Right ventricle myocardium superior (tissue), 1 donor: ENCODE measurements around the gene GTF3C2. TPM values are rescaled to one million over a fixed set of nuclear protein-coding genes. Genes with fewer than 3 reads are reported as not detected.

Experiments
- ATAC-seq: fragments of 200-7000 bp; cut with Tn5 transposase; one replicate; pipeline ENCODE4 v1.9.1; 2020; ENCODE audit warnings: mild to moderate bottlenecking; ENCODE audit not compliant: poor library complexity
- DNase-seq: peaks from one replicate; pipeline ENCODE4 v3.0.0-alpha.2; 2020
- intact Hi-C: fragments of 100-400 bp; cut with DNase I; formaldehyde crosslinking; loops from one replicate; pipeline ENCODE4 v1.11.2; 2022
- long read RNA-seq: library from polyadenylated mRNA; unstranded; transcript quantifications from one replicate; pipeline ENCODE4 v2.0.0, GENCODE V29; 2021
- total RNA-seq: library from RNA; stranded (reverse); fragmentation: NEBNext Ultra II Directional; extraction: Animal tissue kit (Norgen Biotek cat#: 25700); gene quantifications from one replicate; pipeline ENCODE4 v1.2.1, GENCODE V29; 2021
- donor health status: DM: no; HTN: yes; CAD: no; lungs with severe emphysema.

GTF3C2 gene, protein sequence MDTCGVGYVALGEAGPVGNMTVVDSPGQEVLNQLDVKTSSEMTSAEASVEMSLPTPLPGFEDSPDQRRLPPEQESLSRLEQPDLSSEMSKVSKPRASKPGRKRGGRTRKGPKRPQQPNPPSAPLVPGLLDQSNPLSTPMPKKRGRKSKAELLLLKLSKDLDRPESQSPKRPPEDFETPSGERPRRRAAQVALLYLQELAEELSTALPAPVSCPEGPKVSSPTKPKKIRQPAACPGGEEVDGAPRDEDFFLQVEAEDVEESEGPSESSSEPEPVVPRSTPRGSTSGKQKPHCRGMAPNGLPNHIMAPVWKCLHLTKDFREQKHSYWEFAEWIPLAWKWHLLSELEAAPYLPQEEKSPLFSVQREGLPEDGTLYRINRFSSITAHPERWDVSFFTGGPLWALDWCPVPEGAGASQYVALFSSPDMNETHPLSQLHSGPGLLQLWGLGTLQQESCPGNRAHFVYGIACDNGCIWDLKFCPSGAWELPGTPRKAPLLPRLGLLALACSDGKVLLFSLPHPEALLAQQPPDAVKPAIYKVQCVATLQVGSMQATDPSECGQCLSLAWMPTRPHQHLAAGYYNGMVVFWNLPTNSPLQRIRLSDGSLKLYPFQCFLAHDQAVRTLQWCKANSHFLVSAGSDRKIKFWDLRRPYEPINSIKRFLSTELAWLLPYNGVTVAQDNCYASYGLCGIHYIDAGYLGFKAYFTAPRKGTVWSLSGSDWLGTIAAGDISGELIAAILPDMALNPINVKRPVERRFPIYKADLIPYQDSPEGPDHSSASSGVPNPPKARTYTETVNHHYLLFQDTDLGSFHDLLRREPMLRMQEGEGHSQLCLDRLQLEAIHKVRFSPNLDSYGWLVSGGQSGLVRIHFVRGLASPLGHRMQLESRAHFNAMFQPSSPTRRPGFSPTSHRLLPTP
- 14.6 TPM for total RNA-seq
- long read RNA-seq, transcript GTF3C2-201 (19 exons, 3,882 nt), result major isoform, 15 of 33 reads
- long read RNA-seq, partial matches to known transcripts, result 9 of 33 reads
- long read RNA-seq, other reads (novel, unspliced or antisense), result 9 of 33 reads

DNA sequence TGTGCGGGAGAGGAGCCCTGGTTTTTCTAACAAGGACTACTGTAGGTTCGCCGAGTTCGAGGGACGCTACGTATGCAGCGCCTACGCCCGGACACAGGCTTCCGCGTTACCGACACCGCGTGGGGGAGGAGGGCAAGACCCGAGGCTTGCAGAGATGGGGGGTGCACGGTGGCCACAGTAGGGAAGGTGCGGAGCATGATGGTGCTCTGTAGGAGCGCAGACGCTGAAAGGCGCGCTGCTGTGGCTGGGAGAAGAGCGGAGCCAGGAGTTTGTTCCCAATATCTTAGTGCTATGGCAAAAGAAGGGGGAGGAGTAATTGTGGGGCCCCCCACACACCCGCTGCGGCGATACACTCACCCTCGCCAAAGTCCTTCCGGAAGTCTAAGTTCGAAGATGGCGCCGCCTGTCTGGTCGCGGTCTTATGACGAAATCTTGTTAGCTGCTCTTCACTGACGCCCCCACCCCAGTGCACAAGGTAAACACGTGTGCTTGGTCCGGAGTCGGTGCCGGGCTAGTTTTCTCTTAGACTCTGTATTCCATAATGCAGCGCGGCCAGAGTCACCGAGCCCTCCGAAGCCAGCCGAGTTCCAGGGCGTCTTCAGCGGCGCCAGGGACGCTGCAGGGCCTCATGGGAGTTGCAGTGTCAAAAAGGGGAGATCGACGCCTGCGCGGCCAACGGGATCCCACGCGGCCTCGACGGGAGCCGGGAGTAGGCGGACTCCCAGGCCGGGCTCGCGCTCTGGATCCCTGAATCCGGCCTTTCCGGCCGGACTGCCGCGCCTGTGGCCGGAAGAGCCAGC lies at the start of gene GTF3C2:
GTF3C2 (minus strand) TSS at position 383 of the 800 bp plus-strand sequence. CDS start 13,210 bp downstream, outside the sequence.
- DNase-seq (peak; percentile 96), ATAC-seq (peak; percentile 99)
- intact Hi-C loops, result no loop called here

DNA sequence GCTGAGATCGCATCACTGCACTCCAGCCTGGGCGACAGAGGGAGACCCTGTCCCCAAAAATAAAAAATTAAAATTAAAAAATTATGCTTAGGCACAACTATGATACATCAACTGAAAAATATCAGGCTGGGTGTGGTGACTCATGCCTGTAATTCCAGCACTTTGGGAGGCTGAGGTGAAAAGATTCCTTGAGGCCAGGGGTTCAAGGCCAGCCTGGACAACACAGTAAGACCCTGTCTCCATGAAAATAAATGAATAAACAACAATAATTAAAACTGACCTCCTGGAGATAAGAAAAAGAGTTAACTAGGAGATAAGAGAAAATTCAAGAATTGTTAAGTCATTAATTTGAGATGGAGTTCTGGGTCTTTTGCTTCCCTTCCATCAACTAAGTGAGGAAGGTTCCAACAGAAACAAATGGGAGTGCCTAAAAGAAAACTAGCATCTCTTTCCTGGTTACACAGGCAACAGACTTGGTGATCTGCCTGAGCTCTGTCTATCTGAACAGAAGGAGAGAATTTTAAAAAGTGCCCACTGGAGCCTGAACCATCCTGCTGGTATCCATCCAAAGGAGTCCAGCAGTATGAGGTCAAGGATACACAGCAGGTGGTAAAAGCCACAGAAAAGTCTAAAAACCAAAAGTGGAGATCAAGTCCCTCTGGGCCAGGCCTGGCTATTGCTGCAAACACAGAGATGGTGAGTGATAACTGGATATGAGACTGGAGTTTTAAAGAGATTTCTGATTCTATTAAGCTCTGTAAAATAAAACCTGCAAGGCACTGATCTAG lies 44.0 kb upstream of the GTF3C2 start:
- intact Hi-C loops, result no loop called here
- ATAC-seq (no peak), DNase-seq (no peak)

DNA sequence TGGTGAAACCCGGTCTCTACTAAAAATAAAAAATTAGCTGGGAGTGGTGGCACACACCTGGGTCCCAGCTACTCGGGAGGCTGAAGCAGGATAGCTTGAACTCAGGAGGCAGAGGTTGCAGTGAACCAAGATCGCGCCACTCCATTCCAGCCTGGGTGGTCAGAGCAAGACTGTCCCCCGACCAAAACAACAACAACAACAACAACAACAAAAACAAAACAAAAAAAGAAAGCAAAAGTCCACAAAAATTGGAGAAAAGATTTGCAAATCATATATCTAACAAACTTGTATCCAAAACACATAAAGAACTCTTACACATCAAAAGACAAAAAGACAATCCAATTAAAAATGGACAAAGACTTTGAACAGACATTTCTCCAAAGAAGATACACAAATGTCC lies 42.4 kb upstream of the GTF3C2 start:
- ATAC-seq (no peak), DNase-seq (no peak)
- intact Hi-C loops, result no loop called here

DNA sequence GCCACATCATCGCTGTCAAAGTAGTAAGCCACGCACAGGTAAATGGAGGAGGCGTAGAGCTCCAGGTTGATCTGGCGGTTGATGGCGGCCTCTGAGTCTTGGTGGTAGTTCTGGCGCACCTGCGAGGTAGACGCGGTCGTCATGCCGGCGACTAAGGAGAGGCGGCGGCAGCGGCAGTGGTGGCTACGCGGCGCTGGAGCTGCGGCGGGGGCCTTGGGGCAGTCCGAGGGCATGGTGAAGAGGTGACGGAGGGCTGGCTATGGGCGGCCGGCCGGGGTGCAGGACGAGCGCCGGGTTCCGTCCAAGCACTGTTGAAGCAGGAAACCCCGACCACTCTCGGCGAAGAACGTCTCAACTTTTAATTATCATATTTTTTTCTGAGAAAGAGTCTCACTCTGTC lies 36.7 kb upstream of the GTF3C2 start:
- intact Hi-C loops, result no loop called here
- ATAC-seq, result no peak

DNA sequence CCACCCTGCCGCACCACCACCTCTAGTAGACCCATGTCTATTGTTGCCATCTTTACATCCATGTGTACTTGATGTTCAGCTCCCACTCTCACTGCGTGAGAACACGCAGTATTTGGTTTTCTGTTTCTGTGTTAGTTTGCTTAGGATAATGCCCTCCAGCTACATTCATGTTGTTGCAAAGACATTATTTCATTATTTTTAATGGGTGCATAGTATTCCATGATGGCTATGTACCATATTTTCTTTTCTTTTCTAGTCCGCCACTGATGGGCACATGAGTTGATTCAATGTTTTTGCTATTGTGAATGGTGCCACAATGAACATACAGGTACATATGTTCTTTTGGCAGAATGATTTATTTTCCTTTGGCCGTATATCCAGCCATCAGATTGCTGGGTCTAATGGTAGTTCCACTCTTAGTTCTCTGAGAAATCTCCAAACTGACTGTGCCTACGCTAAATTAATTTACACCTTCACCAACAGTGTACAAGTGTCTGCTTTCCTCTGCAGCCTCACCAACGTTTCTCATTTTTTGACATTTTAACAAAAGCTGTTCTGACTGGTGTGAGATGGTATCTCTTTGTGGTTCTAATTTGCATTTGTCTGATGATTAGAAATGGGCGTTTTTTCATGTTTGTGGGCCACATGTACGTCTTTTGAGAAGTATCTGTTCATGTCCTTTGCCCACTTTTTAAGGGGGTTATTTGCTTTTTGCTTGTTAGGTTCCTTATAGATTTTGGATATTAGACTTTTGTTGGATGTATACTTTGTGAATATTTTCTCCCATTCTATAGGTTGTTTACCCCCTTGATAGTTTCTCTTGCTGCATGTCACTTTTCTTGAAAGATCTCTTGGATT lies 34.5 kb upstream of the GTF3C2 start:
- DNase-seq (no peak), ATAC-seq (no peak)
- intact Hi-C loops, result no loop called here

More for the DNA sequence above, 36.7 kb upstream of the GTF3C2 start:
- no peak for DNase-seq

DNA sequence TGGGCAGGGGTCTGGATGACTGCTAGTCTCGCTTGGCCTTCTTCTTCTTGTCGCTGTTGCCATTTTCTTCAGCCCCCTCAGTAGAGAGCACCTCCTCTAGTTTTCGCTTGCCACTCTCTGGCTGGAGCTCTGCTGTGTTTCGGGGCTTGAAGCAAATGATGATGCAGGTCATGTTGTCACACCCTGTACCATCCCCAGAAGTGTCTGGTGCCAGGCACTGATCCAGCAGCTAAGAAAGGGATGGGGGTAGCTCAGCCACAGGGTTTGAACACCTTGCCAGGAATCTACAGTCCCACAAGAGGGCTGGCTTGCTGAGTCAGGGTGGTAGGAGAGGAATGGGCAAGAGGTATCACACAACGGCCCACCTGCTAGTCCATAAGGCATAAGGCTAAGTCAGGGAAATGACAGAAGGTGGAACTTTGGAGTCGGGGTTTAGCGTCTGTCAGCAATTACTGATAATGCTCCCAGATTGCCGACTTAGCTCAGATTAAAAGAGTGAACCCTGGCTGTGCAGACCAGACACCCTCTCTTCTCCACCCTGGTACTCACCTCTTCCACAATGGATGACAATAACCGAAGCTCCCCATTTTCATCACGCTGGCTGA lies 25.1 kb upstream of the GTF3C2 start:
- DNase-seq, result no peak
- ATAC-seq, result no peak
- intact Hi-C loops, result no loop called here

DNA sequence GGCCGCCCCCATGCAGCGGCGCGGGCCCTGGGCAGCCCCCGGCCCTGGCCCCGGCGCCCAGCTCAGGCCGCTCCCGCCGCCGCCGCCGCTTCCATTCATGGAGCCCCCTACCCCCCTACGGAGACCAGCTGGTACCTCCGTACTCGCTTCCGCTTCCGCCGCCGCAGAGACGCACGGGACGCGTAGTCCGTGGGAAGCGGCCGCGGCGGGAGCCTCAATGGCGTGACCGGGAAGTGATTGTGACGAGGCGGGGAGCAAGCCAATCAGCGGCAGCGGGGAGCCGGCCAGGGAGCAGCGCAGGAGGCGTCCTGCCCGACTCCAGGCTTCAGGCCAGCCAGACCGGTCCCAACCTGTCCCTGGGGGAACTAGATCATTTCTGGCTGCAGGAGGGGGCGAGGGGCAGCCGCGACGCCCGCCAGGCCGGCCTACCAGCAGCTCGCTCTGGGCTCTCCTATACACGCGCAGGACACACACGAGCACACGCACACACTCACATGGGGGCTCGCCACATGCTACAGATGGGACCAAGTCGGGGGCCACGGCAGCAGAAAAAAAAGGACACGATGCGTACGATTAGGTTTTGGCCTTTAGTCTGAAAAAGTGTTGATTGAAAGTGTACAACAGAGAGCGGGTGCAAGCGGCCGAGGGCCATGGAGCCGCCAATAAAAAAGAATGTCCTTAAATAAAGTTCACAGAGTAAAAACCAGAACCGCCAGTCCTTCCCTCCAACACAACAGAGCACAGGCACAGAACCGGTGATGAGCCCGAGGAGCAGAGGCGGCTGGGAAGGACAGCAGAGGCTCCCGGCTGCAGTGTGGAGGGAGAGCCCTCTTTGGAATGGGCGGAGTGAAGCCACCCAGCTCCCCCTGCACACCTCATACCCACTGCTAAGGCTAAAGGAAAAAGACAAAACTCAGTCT lies 24.3 kb upstream of the GTF3C2 start, which contains the start of gene ZNF513:
ZNF513 (minus strand) TSS at position 109 of the 920 bp plus-strand sequence. CDS start 208 bp downstream, outside the sequence.
- peak; percentile 93 for ATAC-seq
- DNase-seq, result peak; percentile 99
- intact Hi-C loops, result no loop called here

DNA sequence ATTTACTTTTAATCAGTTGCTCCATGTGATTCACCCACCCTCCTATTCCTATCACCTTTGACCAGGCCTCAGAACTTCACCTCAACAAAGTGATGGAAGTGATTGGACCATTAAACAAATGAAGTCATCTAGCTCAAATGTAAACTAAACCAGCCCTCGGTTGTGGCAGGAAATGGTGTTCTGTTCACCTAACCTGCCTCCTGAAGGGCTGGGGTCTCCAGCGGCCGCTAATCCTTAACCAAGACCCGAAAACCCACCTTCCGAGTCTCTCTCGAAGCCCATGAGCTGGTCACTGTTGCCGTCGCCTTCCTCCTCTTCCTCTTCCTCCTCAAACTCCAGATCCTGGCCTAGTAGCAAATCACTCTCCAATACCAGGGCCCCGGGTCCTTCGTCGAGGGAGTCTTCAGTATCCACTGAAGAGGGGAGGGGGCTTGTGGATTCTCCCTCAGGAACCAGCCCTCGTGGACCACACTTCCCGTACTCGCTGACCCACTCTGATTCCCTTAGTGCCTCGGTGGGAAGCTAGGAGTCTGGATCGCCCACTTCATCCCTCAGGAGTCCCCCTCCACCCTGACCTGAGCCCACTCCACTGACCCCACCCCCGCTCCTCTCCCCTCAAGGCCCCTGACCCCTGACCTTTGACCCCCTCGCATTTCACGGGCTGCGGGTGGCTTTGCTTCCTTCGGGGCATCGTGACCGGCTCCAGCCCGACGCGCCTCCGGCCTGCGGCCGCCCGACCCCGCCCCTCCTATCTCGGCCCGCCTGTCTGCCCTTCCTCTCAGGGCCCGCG lies 23.5 kb upstream of the GTF3C2 start:
- DNase-seq (peak; percentile 85), ATAC-seq (no peak)
- intact Hi-C loops, result no loop called here

DNA sequence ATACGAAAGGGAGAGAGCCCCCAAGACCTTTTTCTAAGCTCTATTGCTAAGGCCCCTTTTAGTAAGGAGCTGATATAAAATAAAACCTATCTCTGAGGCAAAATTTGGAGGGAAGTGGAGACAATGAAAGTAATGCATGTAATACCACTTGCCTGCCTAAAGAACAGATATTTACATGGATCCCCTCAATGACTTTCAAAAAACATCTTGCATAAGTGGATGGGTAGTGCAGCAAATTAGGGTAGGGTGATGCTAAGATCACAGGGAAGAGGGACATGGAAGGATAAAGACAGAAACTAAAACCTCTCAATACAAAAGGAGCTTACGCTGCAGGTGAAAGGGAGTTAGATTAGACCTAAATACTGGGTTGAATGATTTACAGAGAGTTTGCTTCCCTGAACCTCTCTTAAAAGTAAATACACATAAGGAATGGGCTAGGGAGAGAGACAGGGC lies 22.8 kb upstream of the GTF3C2 start:
- ATAC-seq (no peak), DNase-seq (no peak)
- intact Hi-C loops, result no loop called here

DNA sequence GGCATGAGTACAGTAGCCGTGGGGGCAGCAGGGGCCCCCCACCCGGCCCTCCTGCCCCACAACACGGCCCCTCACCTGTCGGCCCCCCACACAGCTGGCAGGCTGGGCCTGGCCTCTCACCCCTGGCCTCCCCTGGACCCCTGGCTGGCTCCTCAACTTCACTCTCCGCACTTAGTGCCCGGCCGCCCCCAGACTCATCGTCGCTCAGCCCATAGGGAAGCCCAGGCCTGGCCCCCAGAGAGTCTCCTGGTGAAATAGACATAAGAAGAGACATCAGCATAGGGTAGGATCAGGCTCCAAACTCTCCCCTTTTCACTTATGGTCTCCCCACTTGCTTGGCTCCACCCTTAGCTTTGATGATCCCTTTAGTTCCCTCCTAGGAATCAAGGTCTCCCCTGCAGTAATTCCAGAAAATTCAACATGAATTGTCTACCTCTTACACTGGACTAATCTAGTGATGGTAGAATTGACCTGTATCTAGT lies 22.3 kb upstream of the GTF3C2 start:
- intact Hi-C loops, result no loop called here
- no peak for ATAC-seq
- no peak for DNase-seq

DNA sequence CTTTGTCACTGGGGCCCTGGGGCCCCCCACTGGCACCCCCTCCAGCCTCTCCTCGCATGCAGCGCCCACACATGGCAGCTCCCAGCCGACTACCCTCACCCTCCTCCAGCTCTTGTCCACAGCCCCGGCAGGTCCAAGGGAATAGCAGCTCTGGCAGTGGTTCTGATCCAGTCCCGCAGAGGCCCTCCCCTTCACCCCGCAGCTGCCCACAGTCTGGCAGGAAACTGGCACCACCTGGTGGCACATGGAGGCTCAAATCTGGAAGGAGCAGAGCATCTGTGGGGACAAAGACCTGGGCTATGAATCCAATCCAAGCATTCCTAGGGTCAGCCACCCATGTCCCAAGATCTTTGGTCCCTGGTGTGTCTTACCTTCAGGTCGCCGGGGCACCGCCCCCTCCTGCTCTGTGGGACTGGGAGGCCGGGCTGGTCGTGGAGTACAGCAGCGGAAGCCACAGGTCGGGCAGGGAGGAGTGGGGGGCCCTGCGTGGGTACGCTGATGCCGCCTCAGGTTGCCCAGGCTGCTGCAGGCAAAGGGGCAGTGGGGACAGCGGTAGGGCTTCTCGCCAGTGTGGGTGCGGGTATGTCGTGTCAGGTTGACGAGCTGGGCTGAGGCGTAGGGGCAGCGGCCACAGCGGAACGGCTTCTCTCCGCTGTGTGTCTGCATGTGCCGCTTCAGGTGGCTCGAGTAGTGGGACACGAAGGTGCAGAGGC lies 21.7 kb upstream of the GTF3C2 start:
- intact Hi-C loops, result no loop called here

DNA sequence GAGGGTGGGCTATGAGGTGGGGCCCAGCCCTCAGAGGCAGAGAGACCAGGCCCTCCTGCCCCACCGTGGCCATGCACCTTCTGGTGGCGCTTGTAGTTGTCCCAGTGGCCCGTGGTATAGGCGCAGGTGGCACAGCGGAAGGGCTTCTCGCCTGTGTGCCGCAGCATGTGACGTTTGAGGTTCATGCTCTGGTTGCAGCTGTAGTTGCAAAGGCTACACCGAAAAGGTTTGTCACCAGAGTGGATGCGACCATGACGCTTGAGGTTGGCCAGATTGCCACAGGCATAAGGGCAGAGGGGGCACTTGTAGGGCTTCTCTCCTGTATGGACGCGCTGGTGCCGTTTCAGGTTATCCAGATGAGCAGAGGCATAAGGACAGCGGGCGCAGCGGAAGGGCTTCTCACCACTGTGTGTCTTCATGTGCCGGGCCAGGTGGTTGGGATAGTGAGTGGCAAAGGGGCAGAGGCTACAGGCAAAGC lies 21.1 kb upstream of the GTF3C2 start:
- DNase-seq (no peak), ATAC-seq (no peak)
- intact Hi-C loops, result no loop called here

More for the DNA sequence above, 21.7 kb upstream of the GTF3C2 start:
- no peak for ATAC-seq
- DNase-seq, result peak; percentile 49

DNA sequence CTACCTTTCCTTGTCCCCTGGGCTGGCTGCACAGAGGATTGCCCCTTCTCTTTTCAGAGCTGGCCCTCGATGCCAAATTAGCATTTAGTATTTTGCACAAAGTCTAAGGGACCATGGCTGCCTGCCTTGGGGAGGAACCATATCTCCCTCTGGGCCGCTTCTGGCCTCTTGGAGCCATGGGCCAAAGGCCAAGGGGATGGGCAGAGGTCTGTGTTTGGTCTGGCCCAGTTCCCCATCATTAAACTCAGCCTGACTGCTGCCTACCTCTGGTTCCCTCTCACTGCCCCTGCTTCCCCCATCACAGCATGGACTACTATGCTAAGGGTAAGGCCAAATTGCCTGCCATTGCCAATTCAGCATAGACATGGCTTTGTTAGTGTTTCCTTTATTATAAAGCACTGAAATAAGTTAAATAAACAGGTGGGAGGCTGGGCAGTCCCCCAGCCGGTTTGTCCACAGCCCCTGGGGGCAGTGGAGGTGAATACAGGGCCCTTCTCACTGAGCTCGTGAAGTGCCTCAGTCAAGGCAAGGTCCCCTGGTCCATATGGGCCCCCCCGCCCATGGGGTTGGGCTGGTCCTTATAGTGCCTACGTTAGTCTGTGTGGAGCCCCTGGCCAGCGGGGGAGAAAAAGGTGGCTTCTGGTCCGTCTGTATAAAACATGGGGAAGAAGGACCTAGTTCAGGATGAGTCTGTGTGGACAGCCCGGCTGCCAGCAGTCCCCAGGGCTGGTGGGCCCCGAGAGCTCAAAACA lies 20.5 kb upstream of the GTF3C2 start:
- DNase-seq (no peak), ATAC-seq (no peak)
- intact Hi-C loops, result no loop called here
